Measurements from ENCODE around the gene PDE9A. TPM values are rescaled to one million over a fixed set of nuclear protein-coding genes. Genes with fewer than 3 reads are reported as not detected.
"Not testable (repeated sequence)": the region's sequence is repeated elsewhere in the genome, so short reads cannot be mapped to it uniquely, and the experiment has no call there.

Gene PDE9A
- total RNA-seq (2014; rRNA removed; shearing (Covaris generic); ENCODE audit: low replicate concordance): 10.1 and 14.6 TPM in 2 replicates

DNA sequence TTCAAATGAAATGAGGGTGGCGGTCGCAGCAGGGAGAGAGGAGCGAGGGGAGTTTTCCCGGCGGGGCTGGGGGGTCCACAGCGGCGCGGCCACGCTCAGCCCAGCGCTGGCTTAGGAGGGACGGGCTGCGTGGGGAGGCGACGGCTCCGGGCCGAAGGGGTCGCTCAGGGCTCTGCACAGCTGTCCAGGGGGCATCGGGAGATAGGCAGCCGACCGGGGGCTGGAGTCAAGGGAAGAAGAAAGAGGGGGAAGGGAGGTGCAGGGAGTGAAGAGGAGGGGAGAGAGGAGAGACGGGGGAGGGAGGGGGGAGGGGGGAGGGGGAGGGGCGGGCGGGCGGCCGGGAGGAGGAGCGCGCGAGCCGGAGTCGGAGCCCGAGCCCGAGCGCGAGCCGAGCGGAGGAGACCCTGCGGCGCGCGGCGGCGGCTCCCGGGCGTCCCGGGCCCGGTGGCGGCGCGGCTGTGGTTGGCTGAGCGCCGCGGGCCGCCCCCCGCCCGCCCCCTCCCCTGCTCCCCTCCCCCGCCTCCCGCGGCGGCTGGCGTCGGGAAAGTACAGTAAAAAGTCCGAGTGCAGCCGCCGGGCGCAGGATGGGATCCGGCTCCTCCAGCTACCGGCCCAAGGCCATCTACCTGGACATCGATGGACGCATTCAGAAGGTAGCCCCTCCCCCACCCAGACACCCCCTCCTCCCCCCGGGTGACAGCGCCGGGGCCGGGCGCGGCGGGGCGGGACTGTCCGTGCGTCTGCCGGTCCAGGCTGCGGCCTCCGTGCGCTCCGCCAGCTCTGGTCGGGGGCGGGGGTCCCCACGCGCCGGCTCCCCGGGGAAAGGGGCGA lies at the start of gene PDE9A:
Gene PDE9A (plus strand): TSS at position 391 of the 831 bp plus-strand sequence. CDS start 194 bp downstream, at position 585.
- DNase-seq (ENCODE audit: low read depth): no peak
- in situ Hi-C loops (cut with HindIII; ENCODE audit: low pct_unique_long_range_greater_than_20kb, low sequenced_read_pairs): no loop called here

DNA sequence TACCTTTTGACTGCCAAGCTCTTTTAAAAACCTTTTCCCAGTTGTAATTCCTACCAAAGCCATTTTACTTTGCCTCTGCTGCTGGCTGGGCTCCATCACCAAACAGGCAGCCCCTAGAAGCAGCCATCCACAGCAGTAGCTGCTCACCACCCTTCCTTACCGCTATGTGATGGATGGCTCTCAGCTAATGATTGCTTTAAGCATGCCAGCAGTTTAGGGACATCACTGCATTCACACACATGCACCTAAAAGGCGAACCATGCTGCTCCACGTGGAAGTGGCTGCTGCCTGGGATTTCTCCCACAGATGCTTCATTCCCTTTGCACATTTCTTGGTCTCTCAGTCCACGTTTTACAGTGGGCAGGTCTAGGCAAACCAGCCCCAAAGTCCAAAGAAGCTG lies 46.3 kb upstream of the PDE9A start:
- in situ Hi-C loops (cut with HindIII; ENCODE audit: low pct_unique_long_range_greater_than_20kb, low sequenced_read_pairs): no loop called here
- no peak for DNase-seq (ENCODE audit: low read depth)

DNA sequence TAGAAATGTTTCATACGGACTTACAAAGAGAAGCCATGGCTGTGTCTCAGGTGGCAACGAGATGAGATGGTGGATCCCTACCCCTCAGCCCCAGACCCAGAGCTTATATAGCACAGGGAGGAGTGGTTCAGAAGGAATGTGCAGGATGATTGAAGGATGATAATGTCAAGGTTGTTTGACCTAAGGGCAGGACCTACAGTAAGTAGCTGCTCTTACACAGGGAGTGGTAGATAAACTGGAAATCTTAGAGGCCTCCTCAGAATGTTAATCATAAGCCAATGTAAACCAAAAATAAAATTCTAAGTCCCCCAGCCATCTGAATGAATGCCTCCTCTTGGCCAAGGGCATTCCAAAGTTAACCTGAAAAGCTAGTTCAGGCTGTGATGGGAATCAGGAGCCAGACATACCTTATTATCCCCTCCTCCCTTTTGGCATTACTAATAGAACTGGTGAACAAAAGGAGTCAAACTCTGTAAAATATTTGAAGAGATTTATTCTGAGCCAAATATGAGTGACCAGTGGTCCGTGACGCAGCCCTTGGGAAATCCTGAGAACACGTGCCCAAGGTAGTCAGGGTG lies 45.8 kb upstream of the PDE9A start:
- in situ Hi-C loops (cut with HindIII; ENCODE audit: low pct_unique_long_range_greater_than_20kb, low sequenced_read_pairs): no loop called here
- DNase-seq (ENCODE audit: low read depth): peak; percentile 93

DNA sequence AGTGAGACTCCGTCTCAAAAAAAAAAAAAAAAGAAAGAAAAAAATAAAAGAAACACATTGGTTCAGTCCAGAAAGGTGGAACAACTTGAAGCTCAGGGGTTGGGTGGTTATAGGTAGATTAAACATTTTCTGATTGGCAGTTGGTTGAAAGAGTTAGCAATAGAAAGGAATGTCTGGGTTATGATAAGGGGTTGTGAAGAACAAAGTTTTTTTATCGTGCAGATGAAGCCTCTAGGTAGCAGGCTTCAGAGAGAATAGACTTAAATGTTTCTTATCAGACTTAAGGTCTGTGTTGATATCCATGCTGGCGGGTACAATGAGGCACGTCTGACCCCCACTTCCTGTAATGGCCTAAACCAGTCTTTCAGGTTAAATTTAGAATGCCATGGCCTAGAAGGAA lies 45.0 kb upstream of the PDE9A start:
- in situ Hi-C loops (cut with HindIII; ENCODE audit: low pct_unique_long_range_greater_than_20kb, low sequenced_read_pairs): no loop called here
- no peak for DNase-seq (ENCODE audit: low read depth)

DNA sequence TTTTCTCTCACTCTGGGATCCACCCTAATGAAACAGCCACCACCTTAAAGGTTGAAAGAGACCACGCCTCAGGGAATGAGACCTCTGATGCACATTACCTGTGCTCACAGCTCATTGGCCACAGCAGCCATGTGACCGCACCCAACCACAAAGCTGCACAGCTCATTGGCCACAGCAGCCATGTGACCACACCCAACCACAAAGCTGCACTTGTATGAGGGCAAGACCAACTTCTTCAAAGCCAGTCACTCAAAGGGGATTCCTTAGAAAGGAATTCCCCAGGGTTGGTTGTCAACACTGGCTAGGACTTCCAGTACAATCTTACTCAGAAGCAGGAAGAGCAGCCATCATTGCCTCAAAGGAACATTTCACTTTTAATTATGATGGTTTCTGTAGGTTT lies 43.6 kb upstream of the PDE9A start:
- in situ Hi-C loops (cut with HindIII; ENCODE audit: low pct_unique_long_range_greater_than_20kb, low sequenced_read_pairs): no loop called here
- peak; percentile 86 for DNase-seq (ENCODE audit: low read depth)

DNA sequence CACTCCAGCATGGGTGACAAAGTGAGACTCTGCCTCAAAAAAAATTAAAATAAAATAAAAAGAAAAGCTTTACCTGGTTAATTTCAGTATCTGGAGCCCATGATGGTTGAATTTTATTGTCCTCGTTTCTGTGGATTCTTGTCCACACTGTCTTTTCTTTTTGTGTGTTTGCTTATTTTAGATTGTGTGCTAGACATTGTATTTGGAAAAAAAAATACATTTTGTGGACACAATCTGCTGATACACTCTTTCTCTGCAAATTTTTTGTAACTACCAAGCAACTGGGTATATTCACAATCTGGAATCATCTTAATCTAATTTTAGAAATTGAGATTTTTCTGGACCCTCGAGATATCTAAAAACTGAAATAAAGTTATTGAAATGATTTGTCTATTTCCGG lies 41.6 kb upstream of the PDE9A start:
- in situ Hi-C loops (cut with HindIII; ENCODE audit: low pct_unique_long_range_greater_than_20kb, low sequenced_read_pairs): no loop called here
- DNase-seq (ENCODE audit: low read depth): no peak

DNA sequence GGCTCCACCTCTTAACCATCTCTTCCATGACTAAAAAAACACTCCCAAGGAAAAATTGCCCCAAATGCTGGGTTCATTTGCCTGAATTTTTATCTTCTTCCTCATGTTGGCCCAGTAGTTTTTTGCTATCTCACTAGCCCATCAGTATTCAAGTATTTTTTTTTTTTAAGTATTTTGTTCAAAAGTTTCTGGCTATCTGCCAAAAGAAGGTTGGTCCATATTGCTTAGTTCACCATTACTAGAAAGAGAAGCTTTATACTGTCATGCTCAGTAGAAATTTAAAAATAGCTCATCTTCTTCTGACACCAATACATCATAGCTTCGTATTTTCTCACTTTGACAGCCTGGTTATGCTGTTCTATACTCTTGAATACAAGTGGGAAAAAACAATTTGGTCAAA lies 41.0 kb upstream of the PDE9A start:
- no peak for DNase-seq (ENCODE audit: low read depth)
- in situ Hi-C loops (cut with HindIII; ENCODE audit: low pct_unique_long_range_greater_than_20kb, low sequenced_read_pairs): no loop called here

DNA sequence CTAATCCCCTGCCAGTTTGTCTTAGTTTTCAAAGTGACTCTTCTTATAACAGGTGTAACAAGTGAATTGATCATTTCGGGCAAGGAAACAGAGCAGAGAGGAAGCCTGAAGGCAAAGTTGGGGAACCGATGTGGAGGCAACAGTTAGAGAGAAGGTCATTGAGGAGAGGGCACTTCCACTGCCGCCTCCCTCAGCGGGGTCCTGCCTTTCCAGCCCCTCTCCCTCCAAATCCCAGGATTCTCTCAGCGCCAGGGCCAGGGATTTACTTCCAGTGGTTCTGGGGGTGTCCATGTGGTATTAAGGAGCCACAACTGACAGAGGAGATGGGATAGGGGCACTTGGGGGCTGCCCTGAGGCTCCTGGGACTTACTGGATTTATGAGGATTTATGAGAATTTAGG lies 39.7 kb upstream of the PDE9A start:
- DNase-seq (ENCODE audit: low read depth): no peak
- in situ Hi-C loops (cut with HindIII; ENCODE audit: low pct_unique_long_range_greater_than_20kb, low sequenced_read_pairs): no loop called here

DNA sequence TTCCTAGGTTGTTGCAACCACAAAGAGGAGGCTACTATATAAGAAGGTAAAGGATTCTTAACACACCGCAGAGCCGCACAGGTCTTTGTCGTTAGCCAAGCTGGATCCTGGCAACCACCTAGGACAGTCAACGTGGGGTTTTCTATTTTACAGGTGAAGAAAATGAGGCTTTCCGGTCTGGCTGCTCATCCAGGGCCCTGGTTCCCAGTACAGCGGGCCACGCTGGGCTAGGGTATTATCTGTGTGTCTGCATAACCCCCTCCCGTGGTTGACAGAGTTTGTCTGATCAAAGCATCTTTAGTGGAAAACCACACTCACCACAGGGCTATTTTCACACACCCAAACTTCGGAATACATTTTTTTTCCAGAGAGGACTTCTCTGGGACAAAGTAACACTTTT lies 39.0 kb upstream of the PDE9A start:
- no peak for DNase-seq (ENCODE audit: low read depth)
- in situ Hi-C loops (cut with HindIII; ENCODE audit: low pct_unique_long_range_greater_than_20kb, low sequenced_read_pairs): no loop called here

DNA sequence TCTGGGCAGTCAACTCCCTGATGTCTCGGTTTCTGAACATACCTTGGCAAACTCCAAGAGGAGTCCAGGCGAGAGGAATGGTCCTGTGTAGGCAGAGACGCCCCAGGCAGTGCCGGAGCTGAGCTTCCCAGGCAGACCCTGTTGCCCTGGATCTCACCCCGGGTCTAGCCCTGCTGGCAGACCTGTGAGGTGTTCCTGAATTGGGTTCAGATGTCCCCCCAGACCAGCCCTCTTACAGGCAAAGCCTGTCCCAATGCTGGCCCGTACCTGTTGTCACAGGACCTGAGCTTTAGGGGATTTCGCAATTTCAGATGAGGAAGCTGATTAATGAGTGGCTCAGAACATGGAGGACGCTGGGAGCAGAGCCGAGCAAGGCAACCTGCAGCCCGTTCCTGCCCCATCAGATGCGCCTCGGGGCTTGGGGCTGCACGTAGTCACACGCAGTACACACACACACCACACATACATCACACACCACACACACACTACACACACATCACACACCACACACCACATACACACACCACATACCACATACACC lies 38.5 kb upstream of the PDE9A start:
- in situ Hi-C loops (cut with HindIII; ENCODE audit: low pct_unique_long_range_greater_than_20kb, low sequenced_read_pairs): no loop called here
- peak; percentile 51 for DNase-seq (ENCODE audit: low read depth)

DNA sequence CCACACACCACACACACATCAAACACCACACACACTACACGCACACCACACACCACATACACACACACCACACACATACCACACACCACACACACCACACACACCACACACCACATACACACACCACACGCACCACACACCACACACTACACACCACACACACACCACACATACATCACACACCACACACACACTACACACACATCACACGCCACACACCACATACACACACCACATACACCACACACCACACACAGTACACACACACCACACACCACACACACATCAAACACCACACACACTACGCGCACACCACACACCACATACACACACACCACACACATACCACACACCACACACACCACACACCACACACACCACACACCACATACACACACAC lies 38.0 kb upstream of the PDE9A start:
- DNase-seq (ENCODE audit: low read depth); in situ Hi-C loops (cut with HindIII; ENCODE audit: low pct_unique_long_range_greater_than_20kb, low sequenced_read_pairs): not testable (repeated sequence)

DNA sequence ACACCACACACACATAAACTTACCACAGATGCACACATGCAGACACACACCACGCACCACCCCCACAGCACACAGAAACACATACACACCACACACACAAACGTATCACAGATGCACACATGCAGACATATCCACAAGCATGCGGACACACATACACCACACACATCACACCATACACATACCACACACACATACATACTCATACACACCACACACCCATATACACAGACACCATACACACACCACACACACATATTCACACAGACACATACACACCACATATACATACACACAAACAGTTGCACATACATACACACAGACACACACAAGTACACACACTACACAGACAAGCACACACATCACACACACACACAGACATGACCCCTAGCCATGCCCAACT lies 37.5 kb upstream of the PDE9A start:
- DNase-seq (ENCODE audit: low read depth): no peak
- in situ Hi-C loops (cut with HindIII; ENCODE audit: low pct_unique_long_range_greater_than_20kb, low sequenced_read_pairs): no loop called here

DNA sequence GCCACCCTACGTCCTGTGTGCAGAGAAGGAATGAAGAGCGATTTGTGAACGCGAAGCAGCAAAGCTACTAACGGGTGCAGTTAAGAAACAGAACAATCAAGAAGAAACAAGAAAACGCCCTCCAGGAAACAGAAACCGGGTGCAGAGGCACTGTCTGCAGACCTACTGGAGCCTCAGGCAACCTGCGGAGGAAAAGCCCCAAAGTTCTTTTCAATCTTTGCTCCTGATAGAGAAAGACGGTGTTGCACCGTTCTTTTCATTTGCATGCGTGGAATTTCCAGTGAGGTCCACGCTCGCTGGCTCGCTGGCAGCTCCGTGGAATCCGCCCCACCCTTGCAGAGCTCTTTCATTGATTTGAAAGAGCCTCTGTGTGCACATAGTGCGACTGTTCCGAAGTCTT lies 37.0 kb upstream of the PDE9A start:
- no peak for DNase-seq (ENCODE audit: low read depth)

DNA sequence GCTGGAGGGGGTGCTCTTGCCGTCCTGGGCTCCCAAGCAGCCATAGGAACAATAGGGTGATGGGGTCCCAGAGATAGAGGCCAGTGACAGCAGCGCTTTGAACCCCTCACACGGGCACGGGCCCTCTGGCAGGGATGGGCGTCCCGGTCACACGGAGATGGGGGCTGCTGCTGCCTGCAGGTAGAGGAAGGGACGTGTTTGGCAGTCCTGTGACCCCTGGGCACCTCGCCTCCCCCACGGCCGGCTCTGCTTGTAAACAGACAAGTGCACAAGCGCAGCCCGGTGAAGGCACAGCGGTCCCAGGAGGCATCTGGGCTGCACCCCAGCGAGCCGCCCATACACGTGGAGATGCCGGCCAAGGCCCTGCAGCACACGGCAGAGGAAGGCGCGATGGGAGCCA lies 36.5 kb upstream of the PDE9A start:
- in situ Hi-C loops (cut with HindIII; ENCODE audit: low pct_unique_long_range_greater_than_20kb, low sequenced_read_pairs): no loop called here

More for the DNA sequence above, 37.0 kb upstream of the PDE9A start:
- in situ Hi-C loops (cut with HindIII; ENCODE audit: low pct_unique_long_range_greater_than_20kb, low sequenced_read_pairs): no loop called here

DNA sequence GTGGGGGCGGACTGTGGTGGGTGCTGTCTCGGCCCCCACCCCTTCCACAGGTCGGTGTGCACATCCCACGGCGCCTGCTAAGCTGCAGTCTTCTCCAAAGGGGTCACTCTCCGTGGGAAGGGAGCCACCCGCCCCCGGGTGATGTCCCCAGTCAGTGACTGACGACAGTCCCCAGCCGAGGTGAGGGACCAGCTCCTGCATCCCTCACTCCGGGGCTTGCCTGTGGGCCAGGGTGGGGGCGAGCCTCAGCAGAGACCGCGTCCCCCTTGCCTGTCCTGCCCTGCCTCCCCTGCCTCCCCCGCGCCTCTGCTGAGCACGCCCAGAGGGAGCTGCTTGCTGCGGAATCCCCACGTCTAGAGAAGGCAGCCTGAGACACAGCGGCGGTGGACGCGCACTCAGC lies 35.9 kb upstream of the PDE9A start:
- in situ Hi-C loops (cut with HindIII; ENCODE audit: low pct_unique_long_range_greater_than_20kb, low sequenced_read_pairs): no loop called here
- DNase-seq (ENCODE audit: low read depth): no peak

More for the DNA sequence above, 36.5 kb upstream of the PDE9A start:
- DNase-seq (ENCODE audit: low read depth): no peak

DNA sequence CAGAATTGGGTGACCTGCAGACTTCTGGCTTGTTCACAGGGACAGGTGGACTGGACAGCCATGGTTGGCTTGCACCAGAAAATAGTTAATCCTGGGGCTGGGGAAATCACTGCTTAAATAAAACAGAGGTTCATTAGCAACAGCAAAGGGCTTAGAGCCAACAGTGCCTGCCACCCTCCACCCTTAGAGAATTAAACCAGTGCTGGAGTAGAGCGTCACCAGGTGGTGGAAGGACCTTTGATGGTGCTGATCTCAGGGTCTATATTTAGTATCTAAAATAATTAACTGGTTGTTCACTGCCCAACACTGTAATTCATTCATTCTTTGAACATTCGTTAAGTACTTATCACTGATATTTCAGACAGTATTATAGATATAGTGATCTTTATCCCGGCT lies 34.7 kb upstream of the PDE9A start:
- no peak for DNase-seq (ENCODE audit: low read depth)
- in situ Hi-C loops (cut with HindIII; ENCODE audit: low pct_unique_long_range_greater_than_20kb, low sequenced_read_pairs): no loop called here

DNA sequence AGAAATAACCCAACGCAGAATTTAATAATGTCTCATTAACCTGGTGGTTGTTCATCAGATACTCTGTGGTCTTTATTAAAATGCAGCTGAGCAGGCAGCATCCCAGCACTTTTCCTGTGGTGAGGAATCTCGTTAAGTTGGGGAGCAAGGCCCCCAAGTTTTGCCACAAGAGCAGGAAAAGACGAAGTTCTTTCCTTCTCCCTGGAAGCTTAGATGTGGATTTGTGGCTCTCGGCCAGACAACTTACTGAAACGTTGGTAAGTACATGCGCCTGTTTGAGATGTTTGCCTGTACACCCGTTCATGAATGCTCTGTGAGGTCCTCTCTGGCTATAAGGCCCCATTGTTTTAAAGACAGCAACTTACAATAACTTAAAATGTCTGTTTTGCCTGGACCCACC lies 34.3 kb upstream of the PDE9A start:
- no peak for DNase-seq (ENCODE audit: low read depth)
- in situ Hi-C loops (cut with HindIII; ENCODE audit: low pct_unique_long_range_greater_than_20kb, low sequenced_read_pairs): no loop called here

DNA sequence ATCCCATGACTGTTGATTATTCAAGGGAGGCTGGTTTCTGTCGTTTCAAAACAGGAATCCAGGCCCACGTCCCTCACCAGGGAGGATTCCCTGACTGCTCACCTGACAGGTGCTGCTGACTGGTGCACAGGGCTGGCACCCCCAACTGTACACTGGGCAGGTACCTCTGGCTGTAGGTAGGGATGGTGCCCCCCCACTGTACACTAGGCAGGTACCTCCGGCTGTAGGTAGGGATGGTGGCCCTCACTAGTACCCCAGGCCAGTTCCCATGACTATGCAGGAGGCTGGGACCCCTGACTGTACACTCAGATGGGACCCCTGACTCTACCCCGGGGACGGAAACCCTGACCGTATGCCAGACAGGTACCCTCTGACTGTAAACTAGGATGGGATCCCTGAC lies 33.6 kb upstream of the PDE9A start:
- in situ Hi-C loops (cut with HindIII; ENCODE audit: low pct_unique_long_range_greater_than_20kb, low sequenced_read_pairs): no loop called here

DNA sequence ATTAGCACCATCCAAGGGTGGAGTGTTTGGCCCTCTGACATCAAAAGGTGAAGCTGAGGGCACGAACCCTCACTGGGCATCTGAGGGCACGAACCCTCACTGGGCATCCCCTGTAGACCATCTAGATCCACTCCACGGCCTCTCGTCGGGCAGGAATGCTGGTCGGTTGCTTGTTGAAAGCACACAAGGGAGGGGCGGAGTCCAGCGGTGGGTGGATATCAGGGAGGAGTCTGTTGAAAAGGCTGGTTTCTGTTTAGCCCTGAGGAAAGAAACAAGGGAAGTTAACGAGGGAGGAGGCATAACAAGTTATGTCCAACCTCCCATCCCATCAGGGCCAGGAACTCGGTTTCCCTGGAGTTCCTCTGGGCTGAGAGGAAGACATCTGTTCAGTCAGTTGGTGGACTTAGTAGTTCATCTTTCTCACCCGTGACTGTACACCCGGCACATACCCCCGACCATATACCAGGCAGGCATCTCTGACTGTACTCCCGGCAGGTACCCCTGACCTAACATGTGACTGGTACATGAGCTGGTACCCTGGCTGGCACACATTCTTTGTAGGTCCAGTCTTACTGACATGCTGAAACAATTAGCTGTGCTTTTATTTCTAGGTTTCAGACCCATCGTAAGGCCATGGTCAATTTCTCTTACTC lies 32.1 kb upstream of the PDE9A start:
- peak; percentile 61 for DNase-seq (ENCODE audit: low read depth)

More for the DNA sequence above, 33.6 kb upstream of the PDE9A start:
- no peak for DNase-seq (ENCODE audit: low read depth)

More for the DNA sequence above, 32.1 kb upstream of the PDE9A start:
- in situ Hi-C loops (cut with HindIII; ENCODE audit: low pct_unique_long_range_greater_than_20kb, low sequenced_read_pairs): no loop called here

Measured in Caki2 (cell line).